ENCODE data around the gene RNF113B. TPM values are rescaled to one million over a fixed set of nuclear protein-coding genes. Genes with fewer than 3 reads are reported as not detected.

RNF113B gene
- total RNA-seq, 1 donor from 2014 or later: not detected

DNA sequence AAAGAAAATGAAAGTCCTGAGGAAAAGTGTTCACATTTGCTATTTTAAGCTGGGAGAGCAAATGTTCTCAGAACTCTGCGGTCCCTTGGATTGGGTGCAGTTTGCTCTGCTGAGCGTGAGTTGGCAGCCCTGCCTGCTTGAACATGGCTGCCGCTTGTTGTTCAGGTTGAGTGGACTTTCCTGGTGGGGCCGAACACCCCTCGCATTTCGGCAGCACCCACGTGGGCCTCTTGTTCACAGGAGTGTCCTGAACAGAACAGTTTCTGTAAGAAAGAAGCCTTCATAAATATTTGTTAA lies 10.8 kb upstream of the RNF113B start:
- Mint-ChIP-seq H3K4me3 (no peak overlapping the region), H3K4me1 (peaks cover 5% of the 10 kb centered on the region), H3K9me3 (no peaks in the 10 kb centered on the region), H3K27me3 (ENCODE audit: insufficient read depth, low read depth) (peaks cover 2% of the 10 kb centered on the region), H3K27ac (no peak overlapping the region), H3K36me3 (peaks cover 6% of the 10 kb centered on the region)
- Histone ChIP-seq H3F3A (ENCODE audit: low read depth) (no peaks in the 10 kb centered on the region), H3K36me3 (no peaks in the 10 kb centered on the region), H4K20me1 (ENCODE audit: low read depth) (peaks cover 15% of the 10 kb centered on the region), H3K4me2 (no peak overlapping the region), H3K9me3 (ENCODE audit: low read depth) (no peaks in the 10 kb centered on the region), H3K4me1 (no peaks in the 10 kb centered on the region), H3K79me2 (ENCODE audit: low read depth) (peaks cover 92% of the 10 kb centered on the region), H3K27ac (no peak overlapping the region), H3K4me3 (no peak overlapping the region), H3K27me3 (no peaks in the 10 kb centered on the region), H3K9ac (no peak overlapping the region), H2AFZ (replicated peaks) (no peak overlapping the region)
- TF ChIP-seq EZH2 (IDR thresholded peaks at IDR 0.05) (no peak), EZH2phosphoT487 (IDR thresholded peaks at IDR 0.05) (no peak)
- TF ChIP-seq, protein P1, sequence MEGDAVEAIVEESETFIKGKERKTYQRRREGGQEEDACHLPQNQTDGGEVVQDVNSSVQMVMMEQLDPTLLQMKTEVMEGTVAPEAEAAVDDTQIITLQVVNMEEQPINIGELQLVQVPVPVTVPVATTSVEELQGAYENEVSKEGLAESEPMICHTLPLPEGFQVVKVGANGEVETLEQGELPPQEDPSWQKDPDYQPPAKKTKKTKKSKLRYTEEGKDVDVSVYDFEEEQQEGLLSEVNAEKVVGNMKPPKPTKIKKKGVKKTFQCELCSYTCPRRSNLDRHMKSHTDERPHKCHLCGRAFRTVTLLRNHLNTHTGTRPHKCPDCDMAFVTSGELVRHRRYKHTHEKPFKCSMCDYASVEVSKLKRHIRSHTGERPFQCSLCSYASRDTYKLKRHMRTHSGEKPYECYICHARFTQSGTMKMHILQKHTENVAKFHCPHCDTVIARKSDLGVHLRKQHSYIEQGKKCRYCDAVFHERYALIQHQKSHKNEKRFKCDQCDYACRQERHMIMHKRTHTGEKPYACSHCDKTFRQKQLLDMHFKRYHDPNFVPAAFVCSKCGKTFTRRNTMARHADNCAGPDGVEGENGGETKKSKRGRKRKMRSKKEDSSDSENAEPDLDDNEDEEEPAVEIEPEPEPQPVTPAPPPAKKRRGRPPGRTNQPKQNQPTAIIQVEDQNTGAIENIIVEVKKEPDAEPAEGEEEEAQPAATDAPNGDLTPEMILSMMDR (IDR thresholded peaks at IDR 0.05): no peak
- no peak for DNase-seq (ENCODE audit: low spot score)

DNA sequence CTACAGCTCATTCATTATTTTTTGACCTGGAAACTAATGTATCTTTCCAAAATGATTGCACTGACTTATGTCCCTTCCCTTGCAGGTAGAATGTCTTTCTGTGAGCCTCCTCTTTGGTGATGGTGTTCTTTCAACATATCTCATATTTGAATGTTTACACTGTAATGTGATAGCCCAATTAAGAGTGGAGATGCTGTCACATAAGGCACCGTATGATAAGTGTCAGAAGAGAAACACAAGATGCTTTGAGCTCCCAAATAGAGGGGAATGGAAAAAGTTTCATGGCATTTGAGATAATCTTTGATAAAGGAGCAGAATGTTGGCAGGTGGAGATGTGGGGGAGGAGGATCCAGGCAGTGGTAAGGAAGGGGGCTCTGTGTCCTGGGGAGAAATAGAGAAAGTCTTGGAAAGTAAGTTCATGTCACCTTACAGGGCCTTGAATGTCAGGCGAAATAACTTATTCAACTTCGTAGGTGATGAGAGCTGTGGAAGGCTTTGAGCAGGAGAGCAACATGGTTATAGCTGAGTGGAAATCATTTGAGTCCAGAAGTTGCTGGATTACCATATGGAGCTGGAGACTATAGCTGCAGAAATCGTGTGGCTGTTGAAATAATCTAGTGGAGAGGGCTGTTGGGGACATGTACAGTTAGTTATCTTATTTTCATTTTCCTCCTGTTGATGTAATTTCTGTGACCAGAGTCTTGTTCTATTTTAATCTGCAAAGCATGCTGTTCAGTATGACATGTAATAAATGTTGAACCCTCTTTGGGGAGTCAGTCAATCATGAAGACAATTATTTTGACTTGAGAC lies 10.3 kb upstream of the RNF113B start:
- H3K27me3 ChIP-seq: no peaks in the 10 kb centered on the region
- no peaks in the 10 kb centered on the region for H3K36me3 ChIP-seq
- H3K27ac ChIP-seq: no peak overlapping the region
- H3K4me1 Mint-ChIP-seq: peaks cover 5% of the 10 kb centered on the region
- H4K20me1 ChIP-seq (ENCODE audit: low read depth): peaks cover 15% of the 10 kb centered on the region
- H2AFZ ChIP-seq (replicated peaks): no peak overlapping the region
- H3K9me3 Mint-ChIP-seq: peaks cover 2% of the 10 kb centered on the region
- peaks cover 3% of the 10 kb centered on the region for H3K36me3 Mint-ChIP-seq
- no peak overlapping the region for H3K4me2 ChIP-seq
- peaks cover 2% of the 10 kb centered on the region for H3K27me3 Mint-ChIP-seq (ENCODE audit: insufficient read depth, low read depth)
- no peak overlapping the region for H3K4me3 Mint-ChIP-seq
- no peak for DNase-seq (ENCODE audit: low spot score)
- peaks cover 92% of the 10 kb centered on the region for H3K79me2 ChIP-seq (ENCODE audit: low read depth)
- H3K9ac ChIP-seq: no peak overlapping the region
- H3K9me3 ChIP-seq (ENCODE audit: low read depth): no peaks in the 10 kb centered on the region
- H3K4me3 ChIP-seq: no peak overlapping the region
- TF ChIP-seq, protein P1 (IDR thresholded peaks at IDR 0.05): no peak
- TF ChIP-seq EZH2phosphoT487 (IDR thresholded peaks at IDR 0.05): no peak
- no peak for TF ChIP-seq EZH2 (IDR thresholded peaks at IDR 0.05)
- H3F3A ChIP-seq (ENCODE audit: low read depth): no peaks in the 10 kb centered on the region
- no peaks in the 10 kb centered on the region for H3K4me1 ChIP-seq
- H3K27ac Mint-ChIP-seq: no peak overlapping the region

DNA sequence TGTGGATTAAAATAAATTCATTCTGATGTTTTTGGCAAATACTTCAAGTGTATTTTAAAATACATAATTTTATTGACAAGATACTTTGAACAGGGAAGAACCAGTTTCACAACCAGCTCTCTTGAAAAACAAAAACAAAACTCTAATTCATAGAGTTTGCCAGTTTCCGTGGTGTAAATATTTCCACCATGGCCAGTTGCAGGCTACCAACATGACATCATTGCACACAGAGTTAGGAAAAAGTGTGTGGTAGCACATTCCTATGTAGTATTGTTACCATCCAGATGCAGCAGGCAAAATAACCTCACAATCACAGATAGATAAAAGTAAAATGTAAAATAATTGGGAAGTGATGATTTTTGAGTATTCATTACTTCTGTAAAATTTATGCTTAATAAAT lies 7.7 kb upstream of the RNF113B start:
- H2AFZ ChIP-seq (replicated peaks): no peak overlapping the region
- H3K36me3 Mint-ChIP-seq: peaks cover 17% of the 10 kb centered on the region
- TF ChIP-seq, protein P1 (IDR thresholded peaks at IDR 0.05): no peak
- TF ChIP-seq EZH2 (IDR thresholded peaks at IDR 0.05) (no peak), EZH2phosphoT487 (IDR thresholded peaks at IDR 0.05) (no peak)
- no peaks in the 10 kb centered on the region for H3F3A ChIP-seq (ENCODE audit: low read depth)
- no peak overlapping the region for H3K4me2 ChIP-seq
- H3K27me3 ChIP-seq: no peaks in the 10 kb centered on the region
- H3K9me3 Mint-ChIP-seq: peaks cover 6% of the 10 kb centered on the region
- H3K4me3 Mint-ChIP-seq: no peak overlapping the region
- H3K27me3 Mint-ChIP-seq (ENCODE audit: insufficient read depth, low read depth): no peaks in the 10 kb centered on the region
- peaks cover 97% of the 10 kb centered on the region for H3K79me2 ChIP-seq (ENCODE audit: low read depth)
- no peaks in the 10 kb centered on the region for H3K36me3 ChIP-seq
- no peaks in the 10 kb centered on the region for H3K4me1 ChIP-seq
- no peak overlapping the region for H3K27ac Mint-ChIP-seq
- H3K27ac ChIP-seq: no peak overlapping the region
- H3K9me3 ChIP-seq (ENCODE audit: low read depth): no peaks in the 10 kb centered on the region
- H4K20me1 ChIP-seq (ENCODE audit: low read depth): peaks cover 15% of the 10 kb centered on the region
- H3K4me1 Mint-ChIP-seq: peaks cover 2% of the 10 kb centered on the region
- no peak overlapping the region for H3K4me3 ChIP-seq
- DNase-seq (ENCODE audit: low spot score): no peak
- H3K9ac ChIP-seq: no peak overlapping the region
